Posterior cingulate gyrus (tissue), 11 donors: Measurements from ENCODE around the gene PRSS23.
A peak's percentile ranks its signal among the peaks of the same experiment; 100 is the strongest.

Experiments used
- DNase-seq, 10 donors: peaks; one replicate each; pipeline versions ENCODE4 v3.0.0 to v3.0.0-alpha.2; 2020 to 2021; ENCODE audit warnings: mixed read lengths in 3 of 10
- intact Hi-C: fragments of 100-400 bp; cut with DNase I; formaldehyde crosslinking; loops from one replicate; pipeline ENCODE4 v1.15.1; 2023

Gene PRSS23

GRCh38 chr11:86787656-86788055, 12.7 kb upstream of the PRSS23 start:
- DNase-seq = no peak
- intact Hi-C loops = no loop called here

- DNase-seq = no peak
- intact Hi-C loops = no loop called here
Measured at GRCh38 chr11:86790195-86790725, 10.1 kb upstream of the PRSS23 start.

- intact Hi-C loops = no loop called here
- DNase-seq = no peak
Measured at GRCh38 chr11:86790867-86791849, 9.2 kb upstream of the PRSS23 start.

GRCh38 chr11:86792150-86792549, 8.2 kb upstream of the PRSS23 start:
- intact Hi-C loops = no loop called here
- no peak for DNase-seq

- intact Hi-C loops = no loop called here
- no peak for DNase-seq
Measured at GRCh38 chr11:86793307-86793706, 7.0 kb upstream of the PRSS23 start.

GRCh38 chr11:86795511-86795910, 4.8 kb upstream of the PRSS23 start:
- intact Hi-C loops = no loop called here
- DNase-seq = no peak

- no peak for DNase-seq
- intact Hi-C loops = no loop called here
Measured at GRCh38 chr11:86795949-86796348, 4.4 kb upstream of the PRSS23 start.

GRCh38 chr11:86797133-86797532, 3.2 kb upstream of the PRSS23 start:
- intact Hi-C loops = no loop called here
- DNase-seq = no peak

- DNase-seq = no peak
- intact Hi-C loops = no loop called here
Measured at GRCh38 chr11:86798988-86799387, 1.4 kb upstream of the PRSS23 start.

GRCh38 chr11:86799680-86800075, 664 bp upstream of the PRSS23 start:
- intact Hi-C loops = loop anchor here (5.0 kb wide), 1 partner anchor 342 kb away; no protein-coding TSS in a partner anchor
- peak in 6 of 10 donors; percentile 12 to 78 (median 50) for DNase-seq

- no peak for DNase-seq
- intact Hi-C loops = loop anchor here (5.0 kb wide), 1 partner anchor 344 kb away; no protein-coding TSS in a partner anchor
Measured at GRCh38 chr11:86800960-86801272, 574 bp downstream of the PRSS23 start.

- DNase-seq = no peak
- intact Hi-C loops = loop anchor here (5.0 kb wide), 1 partner anchor 344 kb away; no protein-coding TSS in a partner anchor
Measured at GRCh38 chr11:86801364-86801763, 1.0 kb downstream of the PRSS23 start.

GRCh38 chr11:86802146-86802545, 1.8 kb downstream of the PRSS23 start:
- intact Hi-C loops = loop anchor here (5.0 kb wide), 1 partner anchor 345 kb away; no protein-coding TSS in a partner anchor
- no peak for DNase-seq

- DNase-seq = no peak
- intact Hi-C loops = loop anchor here (5.0 kb wide), 1 partner anchor 345 kb away; no protein-coding TSS in a partner anchor
Measured at GRCh38 chr11:86802601-86803051, 2.3 kb downstream of the PRSS23 start.

GRCh38 chr11:86803136-86804045, 3.0 kb downstream of the PRSS23 start:
- no peak for DNase-seq
- intact Hi-C loops = loop anchor here (5.0 kb wide), 1 partner anchor 346 kb away; no protein-coding TSS in a partner anchor

GRCh38 chr11:86804951-86805350, 4.6 kb downstream of the PRSS23 start:
- intact Hi-C loops = loop anchor here (5.0 kb wide), 1 partner anchor 348 kb away; no protein-coding TSS in a partner anchor
- no peak for DNase-seq

GRCh38 chr11:86805873-86806310, 5.5 kb downstream of the PRSS23 start:
- DNase-seq = no peak
- intact Hi-C loops = no loop called here

GRCh38 chr11:86806903-86807302, 6.6 kb downstream of the PRSS23 start:
- intact Hi-C loops = no loop called here
- DNase-seq = no peak

- intact Hi-C loops = no loop called here
- no peak for DNase-seq
Measured at GRCh38 chr11:86807360-86807759, 7.0 kb downstream of the PRSS23 start.

GRCh38 chr11:86809561-86809960, 9.2 kb downstream of the PRSS23 start:
- intact Hi-C loops = no loop called here

More at GRCh38 chr11:86809561-86809960, 9.2 kb downstream of the PRSS23 start:
- no peak for DNase-seq
